Measurements from ENCODE around the gene TSHZ3.

GRCh38 chr19:31226151-31226935 lies 122.9 kb downstream of the TSHZ3 start:
- TF ChIP-seq CTCF (conservative IDR thresholded peaks at IDR 0.05; ENCODE audit: low read length): no peak
- TF ChIP-seq EZH2phosphoT487 (IDR thresholded peaks at IDR 0.05; ENCODE audit: borderline replicate concordance): no peak

All from Loucy (cell line).